NCI-H526 (cell line): ENCODE measurements around the gene KRTAP10-6.
"Not testable (repeated sequence)": the region's sequence is repeated elsewhere in the genome, so short reads cannot be mapped to it uniquely, and the experiment has no call there.

ENCODE experiments used
- DNase-seq, 2 experiments: peaks; one replicate each; lab custom pipeline; 2025; lab: John Stamatoyannopoulos, UW

KRTAP10-6 gene

GRCh38 chr21:44617071-44617501 lies 24.8 kb upstream of the KRTAP10-6 start:
- no peak for DNase-seq

- DNase-seq, result no peak
Observed at GRCh38 chr21:44616591-44616926, 24.3 kb upstream of the KRTAP10-6 start.

- no peak for DNase-seq
Observed at GRCh38 chr21:44615911-44616590, 23.7 kb upstream of the KRTAP10-6 start.

- DNase-seq, result no peak
Observed at GRCh38 chr21:44615466-44615865, 23.2 kb upstream of the KRTAP10-6 start.

GRCh38 chr21:44614961-44615391 lies 22.7 kb upstream of the KRTAP10-6 start:
- no peak for DNase-seq

GRCh38 chr21:44614161-44614631 lies 21.9 kb upstream of the KRTAP10-6 start:
- DNase-seq, result no peak

- no peak for DNase-seq
Observed at GRCh38 chr21:44613386-44614155, 21.3 kb upstream of the KRTAP10-6 start.

- DNase-seq, result no peak
Observed at GRCh38 chr21:44612669-44613229, 20.4 kb upstream of the KRTAP10-6 start.

GRCh38 chr21:44612029-44612486 lies 19.8 kb upstream of the KRTAP10-6 start, which contains the start of gene KRTAP10-8:
Gene KRTAP10-8 (plus strand): TSS chr21:44612079. CDS start chr21:44612101, 22 bp downstream.
- no peak for DNase-seq

GRCh38 chr21:44611551-44611950 lies 19.2 kb upstream of the KRTAP10-6 start:
- no peak for DNase-seq

- DNase-seq, result not testable (repeated sequence)
Observed at GRCh38 chr21:44610157-44610843, 18.0 kb upstream of the KRTAP10-6 start.

- DNase-seq, result no peak
Observed at GRCh38 chr21:44609193-44609592, 16.9 kb upstream of the KRTAP10-6 start.

- DNase-seq, result no peak
Observed at GRCh38 chr21:44606495-44606894, 14.2 kb upstream of the KRTAP10-6 start.

- no peak for DNase-seq
Observed at GRCh38 chr21:44603911-44604310, 11.6 kb upstream of the KRTAP10-6 start.

GRCh38 chr21:44603109-44603875 lies 11.0 kb upstream of the KRTAP10-6 start:
- no peak for DNase-seq

- no peak for DNase-seq
Observed at GRCh38 chr21:44602463-44602850, 10.2 kb upstream of the KRTAP10-6 start.

- no peak for DNase-seq
Observed at GRCh38 chr21:44601596-44602462, 9.5 kb upstream of the KRTAP10-6 start.

GRCh38 chr21:44601091-44601490 lies 8.8 kb upstream of the KRTAP10-6 start:
- not testable (repeated sequence) for DNase-seq

GRCh38 chr21:44600118-44600978 lies 8.0 kb upstream of the KRTAP10-6 start, which contains the start of gene KRTAP10-7:
Gene KRTAP10-7 (plus strand): TSS chr21:44600597. CDS start chr21:44600622, 25 bp downstream.
- not testable (repeated sequence) for DNase-seq
